ENCODE measurements around the gene CLDN9.
A peak's percentile ranks its signal among the peaks of the same experiment; 100 is the strongest.
"Not testable (repeated sequence)": the region's sequence is repeated elsewhere in the genome, so short reads cannot be mapped to it uniquely, and the experiment has no call there.

Gene CLDN9

DNA sequence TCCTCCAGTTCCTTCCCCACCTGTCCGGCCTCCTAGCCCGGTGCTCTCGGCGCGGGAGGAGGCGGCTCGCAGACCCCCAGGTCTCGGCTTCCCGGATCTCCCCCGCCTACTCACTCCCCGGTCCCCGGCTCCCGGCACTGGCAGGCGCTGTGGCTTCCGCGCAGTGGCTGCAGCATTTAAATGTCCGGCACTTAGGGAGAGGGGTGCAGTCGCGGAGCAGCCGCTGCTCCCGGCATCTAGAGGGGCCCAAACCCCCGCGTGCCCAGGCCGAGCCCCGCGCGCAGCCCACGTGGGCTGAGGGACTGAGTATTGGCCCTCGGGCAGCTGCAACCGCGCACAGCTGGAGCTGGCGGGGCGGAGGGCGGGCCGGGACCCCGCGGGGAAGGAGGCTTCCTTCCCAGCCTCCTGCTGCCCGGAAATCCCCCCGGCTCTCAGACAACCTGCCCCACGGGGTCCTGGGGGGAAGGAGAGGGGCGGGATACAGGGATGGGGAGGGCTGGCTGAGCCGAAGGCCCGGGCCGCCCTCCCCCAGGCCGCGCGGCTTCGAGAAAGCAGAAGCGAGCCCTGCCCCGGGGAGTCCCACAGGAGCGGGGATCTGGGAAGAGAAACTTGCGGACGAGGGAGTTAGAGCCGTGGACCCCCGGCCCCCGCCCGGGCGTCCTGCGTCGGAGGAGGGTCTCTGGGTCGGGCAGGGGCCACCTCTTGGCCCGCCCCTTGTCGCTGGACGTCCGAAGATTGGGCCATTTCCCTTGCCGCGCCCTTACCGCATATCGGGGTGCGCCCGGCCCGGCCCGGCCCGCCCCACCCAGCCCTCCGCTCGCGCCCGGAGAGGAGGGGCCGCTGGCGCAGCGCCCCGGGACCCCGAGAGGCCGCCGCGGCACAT lies 33.3 kb downstream of the CLDN9 start, which contains the start of gene MMP25:
Gene MMP25, plus strand, starts transcription at position 804 of the 883 bp plus-strand sequence. CDS start 357 bp downstream, outside the sequence.
- Histone ChIP-seq H3K27ac (ENCODE audit: low read depth, low read length) (no peak within 1 kb of the TSS), H3K27me3 (ENCODE audit: control insufficient read depth in 1 of 2, insufficient read depth in 2 of 2, low read length in 2 of 2) (peaks cover 19 to 58% of the 10 kb centered on the region in 2 donors)

DNA sequence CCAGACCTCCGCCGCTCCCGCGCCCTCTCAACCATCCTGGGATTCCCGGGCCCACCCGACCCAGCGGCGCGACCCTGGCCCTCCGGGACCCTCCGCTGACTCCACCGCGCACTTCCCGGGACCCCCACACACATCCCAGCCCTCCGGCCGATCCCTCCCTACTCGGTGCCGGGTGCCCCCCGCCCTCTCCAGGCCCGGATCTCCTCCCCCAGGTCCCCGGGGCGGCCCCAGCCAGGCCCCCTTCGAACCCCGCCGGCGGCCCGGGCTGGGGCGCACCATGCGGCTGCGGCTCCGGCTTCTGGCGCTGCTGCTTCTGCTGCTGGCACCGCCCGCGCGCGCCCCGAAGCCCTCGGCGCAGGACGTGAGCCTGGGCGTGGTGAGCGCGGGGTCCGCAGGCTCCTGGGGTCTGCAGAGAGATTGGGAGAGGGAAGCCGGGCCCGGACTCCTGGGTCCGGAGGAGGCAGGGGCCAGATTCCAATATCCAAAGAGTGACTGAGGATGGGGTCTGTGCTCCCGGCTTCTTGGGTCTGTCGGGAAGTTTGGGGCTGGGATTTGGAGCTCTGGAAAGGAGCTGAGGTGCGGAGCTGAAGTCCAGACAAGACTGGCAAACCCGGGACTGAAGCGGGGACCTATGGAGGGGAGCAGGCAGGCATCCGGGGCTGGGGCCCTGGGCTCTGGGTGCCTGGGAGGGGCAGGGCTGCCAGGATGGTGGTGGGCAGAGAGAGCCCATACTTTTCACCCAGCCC lies 34.1 kb downstream of the CLDN9 start:
- no peak overlapping the region for H3K27ac ChIP-seq (ENCODE audit: low read depth, low read length)
- H3K9ac ChIP-seq (ENCODE audit: low read length), result no peak overlapping the region
- H3K4me3 ChIP-seq (ENCODE audit: low read depth in 1 of 2, low read length in 2 of 2), result no peak overlapping the region
- H3K27me3 ChIP-seq (ENCODE audit: control insufficient read depth in 1 of 2, insufficient read depth in 2 of 2, low read length in 2 of 2), result peaks cover 19 to 58% of the 10 kb centered on the region in 2 donors
- H3K4me1 ChIP-seq (ENCODE audit: insufficient read depth, low read length), result no peaks in the 10 kb centered on the region
- no peaks in the 10 kb centered on the region for H3K36me3 ChIP-seq (ENCODE audit: insufficient read depth, low read length)
- H3K9me3 ChIP-seq (ENCODE audit: low read length), result no peaks in the 10 kb centered on the region

More for the DNA sequence above, 33.3 kb downstream of the CLDN9 start, which contains the start of gene MMP25:
- Histone ChIP-seq H3K9me3 (ENCODE audit: low read length) (no peaks in the 10 kb centered on the region), H3K36me3 (ENCODE audit: insufficient read depth, low read length) (no peaks in the 10 kb centered on the region), H3K4me1 (ENCODE audit: insufficient read depth, low read length) (no peaks in the 10 kb centered on the region), H3K9ac (ENCODE audit: low read length) (no peak within 1 kb of the TSS), H3K4me3 (ENCODE audit: low read depth in 1 of 2, low read length in 2 of 2) (peak within 1 kb of the TSS; percentile 31 to 43)

- no peak overlapping the region for H3K4me3 ChIP-seq (ENCODE audit: low read depth in 1 of 2, low read length in 2 of 2)
- H3K27me3 ChIP-seq (ENCODE audit: control insufficient read depth in 1 of 2, insufficient read depth in 2 of 2, low read length in 2 of 2), result peaks cover 19 to 58% of the 10 kb centered on the region in 2 donors
These were observed 34.6 kb downstream of the CLDN9 start for GRCh38 chr16:3047387-3047720.

GRCh38 chr16:3049921-3050481 lies 37.3 kb downstream of the CLDN9 start:
- Histone ChIP-seq H3K4me1 (ENCODE audit: insufficient read depth, low read length) (no peaks in the 10 kb centered on the region), H3K9ac (ENCODE audit: low read length) (no peak overlapping the region), H3K4me3 (ENCODE audit: low read depth in 1 of 2, low read length in 2 of 2) (no peak overlapping the region), H3K27ac (ENCODE audit: low read depth, low read length) (no peak overlapping the region), H3K9me3 (ENCODE audit: low read length) (no peaks in the 10 kb centered on the region), H3K27me3 (ENCODE audit: control insufficient read depth in 1 of 2, insufficient read depth in 2 of 2, low read length in 2 of 2) (peaks cover 5 to 41% of the 10 kb centered on the region in 2 donors), H3K36me3 (ENCODE audit: insufficient read depth, low read length) (no peaks in the 10 kb centered on the region)

More at GRCh38 chr16:3047387-3047720, 34.6 kb downstream of the CLDN9 start:
- H3K27ac ChIP-seq (ENCODE audit: low read depth, low read length), result no peak overlapping the region
- no peaks in the 10 kb centered on the region for H3K4me1 ChIP-seq (ENCODE audit: insufficient read depth, low read length)
- no peak overlapping the region for H3K9ac ChIP-seq (ENCODE audit: low read length)
- H3K36me3 ChIP-seq (ENCODE audit: insufficient read depth, low read length), result no peaks in the 10 kb centered on the region
- no peaks in the 10 kb centered on the region for H3K9me3 ChIP-seq (ENCODE audit: low read length)

DNA sequence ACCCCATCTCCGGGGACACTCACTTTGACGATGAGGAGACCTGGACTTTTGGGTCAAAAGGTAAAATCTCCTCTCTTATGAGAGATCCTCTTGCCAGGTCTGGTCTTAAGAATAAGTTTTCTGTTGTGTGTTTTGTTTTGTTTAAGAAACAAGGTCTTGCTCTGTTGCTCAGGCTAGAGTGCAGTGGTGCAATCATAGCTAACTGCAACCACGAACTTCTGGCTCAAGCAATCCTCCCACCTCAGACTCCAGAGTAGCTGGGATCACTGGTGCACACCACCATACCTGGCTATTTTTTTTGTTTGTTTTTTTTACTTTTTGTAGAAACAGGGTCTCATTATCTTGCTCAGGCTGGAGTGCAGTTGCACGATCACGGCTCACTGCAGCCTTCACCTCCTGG lies 37.8 kb downstream of the CLDN9 start:
- Histone ChIP-seq H3K4me3 (ENCODE audit: low read depth in 1 of 2, low read length in 2 of 2) (no peak overlapping the region), H3K9me3 (ENCODE audit: low read length) (no peaks in the 10 kb centered on the region), H3K4me1 (ENCODE audit: insufficient read depth, low read length) (no peaks in the 10 kb centered on the region), H3K27me3 (ENCODE audit: control insufficient read depth in 1 of 2, insufficient read depth in 2 of 2, low read length in 2 of 2) (peaks cover 5 to 38% of the 10 kb centered on the region in 2 donors), H3K27ac (ENCODE audit: low read depth, low read length) (no peak overlapping the region), H3K36me3 (ENCODE audit: insufficient read depth, low read length) (no peaks in the 10 kb centered on the region), H3K9ac (ENCODE audit: low read length) (no peak overlapping the region)

DNA sequence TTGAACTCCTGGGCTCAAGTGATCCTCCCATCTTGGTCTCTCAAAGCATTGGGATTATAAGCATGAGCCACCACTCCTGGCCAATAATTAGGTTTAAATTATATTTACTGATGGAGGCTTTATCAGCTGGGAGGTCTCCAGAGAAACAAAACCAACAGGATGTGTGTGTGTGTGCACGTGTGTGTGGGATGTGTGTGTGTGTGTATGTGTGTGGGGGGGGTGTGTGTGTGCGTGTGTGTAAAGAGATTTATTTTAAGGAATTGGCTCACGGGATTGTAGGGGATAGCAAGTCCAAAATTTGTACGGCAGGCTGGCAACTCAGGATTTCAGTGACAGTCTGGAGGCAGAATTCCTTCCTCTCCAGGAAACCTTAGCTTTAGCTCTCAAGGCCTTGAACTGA lies 38.3 kb downstream of the CLDN9 start:
- Histone ChIP-seq H3K27ac (ENCODE audit: low read depth, low read length) (no peak overlapping the region), H3K27me3 (ENCODE audit: control insufficient read depth in 1 of 2, insufficient read depth in 2 of 2, low read length in 2 of 2) (peaks cover 5 to 33% of the 10 kb centered on the region in 2 donors), H3K9me3 (ENCODE audit: low read length) (no peaks in the 10 kb centered on the region)

GRCh38 chr16:3051494-3051893 lies 38.8 kb downstream of the CLDN9 start:
- no peaks in the 10 kb centered on the region for H3K4me1 ChIP-seq (ENCODE audit: insufficient read depth, low read length)
- H3K9me3 ChIP-seq (ENCODE audit: low read length), result no peaks in the 10 kb centered on the region
- no peak overlapping the region for H3K9ac ChIP-seq (ENCODE audit: low read length)
- H3K27ac ChIP-seq (ENCODE audit: low read depth, low read length), result no peak overlapping the region
- H3K36me3 ChIP-seq (ENCODE audit: insufficient read depth, low read length), result no peaks in the 10 kb centered on the region
- peaks cover 5 to 28% of the 10 kb centered on the region in 2 donors for H3K27me3 ChIP-seq (ENCODE audit: control insufficient read depth in 1 of 2, insufficient read depth in 2 of 2, low read length in 2 of 2)
- no peak overlapping the region for H3K4me3 ChIP-seq (ENCODE audit: low read depth in 1 of 2, low read length in 2 of 2)

More for the DNA sequence above, 38.3 kb downstream of the CLDN9 start:
- Histone ChIP-seq H3K36me3 (ENCODE audit: insufficient read depth, low read length) (no peaks in the 10 kb centered on the region), H3K4me1 (ENCODE audit: insufficient read depth, low read length) (no peaks in the 10 kb centered on the region), H3K9ac (ENCODE audit: low read length) (no peak overlapping the region), H3K4me3 (ENCODE audit: low read depth in 1 of 2, low read length in 2 of 2) (no peak overlapping the region)

- not testable (repeated sequence) for H3K4me3 ChIP-seq (ENCODE audit: low read depth in 1 of 2, low read length in 2 of 2); H3K4me1 ChIP-seq (ENCODE audit: insufficient read depth, low read length); H3K9ac ChIP-seq (ENCODE audit: low read length); H3K36me3 ChIP-seq (ENCODE audit: insufficient read depth, low read length); H3K9me3 ChIP-seq (ENCODE audit: low read length); H3K27ac ChIP-seq (ENCODE audit: low read depth, low read length)
- H3K27me3 ChIP-seq (ENCODE audit: control insufficient read depth in 1 of 2, insufficient read depth in 2 of 2, low read length in 2 of 2), result peaks cover 0 to 16% of the 10 kb centered on the region in 2 donors
These were observed 40.0 kb downstream of the CLDN9 start for GRCh38 chr16:3052571-3053329.

- not testable (repeated sequence) for H3K4me1 ChIP-seq (ENCODE audit: insufficient read depth, low read length); H3K27ac ChIP-seq (ENCODE audit: low read depth, low read length); H3K9ac ChIP-seq (ENCODE audit: low read length); H3K4me3 ChIP-seq (ENCODE audit: low read depth in 1 of 2, low read length in 2 of 2); H3K9me3 ChIP-seq (ENCODE audit: low read length); H3K36me3 ChIP-seq (ENCODE audit: insufficient read depth, low read length)
- H3K27me3 ChIP-seq (ENCODE audit: control insufficient read depth in 1 of 2, insufficient read depth in 2 of 2, low read length in 2 of 2), result peaks cover 0 to 18% of the 10 kb centered on the region in 2 donors
These were observed 40.6 kb downstream of the CLDN9 start for GRCh38 chr16:3053330-3053710.

- Histone ChIP-seq H3K4me3 (ENCODE audit: low read depth in 1 of 2, low read length in 2 of 2) (no peak overlapping the region), H3K9ac (ENCODE audit: low read length) (no peak overlapping the region), H3K27me3 (ENCODE audit: control insufficient read depth in 1 of 2, insufficient read depth in 2 of 2, low read length in 2 of 2) (peaks cover 0 to 14% of the 10 kb centered on the region in 2 donors), H3K9me3 (ENCODE audit: low read length) (no peaks in the 10 kb centered on the region), H3K4me1 (ENCODE audit: insufficient read depth, low read length) (peaks cover 6% of the 10 kb centered on the region), H3K27ac (ENCODE audit: low read depth, low read length) (no peak overlapping the region), H3K36me3 (ENCODE audit: insufficient read depth, low read length) (no peaks in the 10 kb centered on the region)
These were observed 42.4 kb downstream of the CLDN9 start for GRCh38 chr16:3054965-3055733.

Data from muscle layer of colon (tissue), 2 donors.